ENCODE results near the gene CA10.

- TF ChIP-seq CTCF (IDR thresholded peaks at IDR 0.05; ENCODE audit: insufficient read depth, low read length) (no peak), POLR2AphosphoS5 (IDR thresholded peaks at IDR 0.05; ENCODE audit: low read depth) (no peak), SPI1 (IDR thresholded peaks at IDR 0.05; ENCODE audit: borderline replicate concordance, low read depth) (no peak), REST (IDR thresholded peaks at IDR 0.05; ENCODE audit: insufficient replicate concordance, low read depth) (no peak), GABPA (IDR thresholded peaks at IDR 0.05; ENCODE audit: low read depth) (no peak)
Observed at GRCh38 chr17:51670899-51671298, 487.6 kb downstream of the CA10 start.

Measured in HL-60 (cell line).